ENCODE results near the gene RBMS1. TPM values are rescaled to one million over a fixed set of nuclear protein-coding genes. Genes with fewer than 3 reads are reported as not detected.
A peak's percentile ranks its signal among the peaks of the same experiment; 100 is the strongest.

Gene RBMS1
- total RNA-seq, 1 donor from 2014 or later, result 119 TPM

- intact Hi-C loops (cut with DNase I), result loop anchor here (10.0 kb wide), 1 partner anchor 154 kb away; no protein-coding TSS in a partner anchor
- DNase-seq (ENCODE audit: low spot score) (no peak), ATAC-seq (no peak)
Measured at GRCh38 chr2:160258492-160258805, 235.2 kb downstream of the RBMS1 start.

DNA sequence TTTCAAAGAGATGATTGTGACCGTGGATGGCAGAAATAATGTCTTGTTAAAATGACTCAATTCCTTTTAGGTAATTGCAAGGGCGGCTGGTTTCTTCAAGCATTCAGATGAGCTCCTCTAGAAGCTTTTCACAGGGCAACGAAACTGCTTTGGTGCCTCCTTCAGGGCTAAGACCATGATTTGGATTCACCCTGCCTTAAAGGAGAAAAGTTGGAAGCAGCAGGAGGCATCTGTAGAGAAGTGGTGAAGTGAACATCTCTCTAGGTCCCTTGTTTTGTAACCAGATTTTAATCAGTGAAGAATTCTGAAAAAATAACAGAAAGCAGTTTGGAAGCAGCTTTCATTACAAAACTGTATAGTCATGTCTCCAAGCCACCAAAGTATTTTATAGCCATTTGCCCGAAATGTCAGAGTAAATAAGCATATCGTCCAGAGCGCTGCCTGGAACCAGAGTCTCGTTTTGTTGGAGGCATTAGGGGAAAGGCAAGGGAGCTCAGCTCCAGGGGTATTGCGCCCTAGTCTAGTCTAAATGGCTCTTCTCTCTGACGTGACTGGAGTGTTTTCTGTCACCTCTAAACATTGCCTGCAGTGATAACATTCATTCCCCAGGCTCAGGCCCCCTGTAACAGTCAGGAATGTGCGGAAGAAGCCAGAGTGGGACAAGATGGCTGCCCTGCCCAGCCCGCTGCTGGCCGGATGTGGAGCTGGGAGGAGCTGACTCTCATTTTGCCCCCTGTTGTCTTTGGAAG, 235.7 kb downstream of the RBMS1 start:
- no peak for ATAC-seq
- DNase-seq (ENCODE audit: low spot score), result no peak
- intact Hi-C loops (cut with DNase I), result loop anchor here (10.0 kb wide), 1 partner anchor 153 kb away; no protein-coding TSS in a partner anchor

DNA sequence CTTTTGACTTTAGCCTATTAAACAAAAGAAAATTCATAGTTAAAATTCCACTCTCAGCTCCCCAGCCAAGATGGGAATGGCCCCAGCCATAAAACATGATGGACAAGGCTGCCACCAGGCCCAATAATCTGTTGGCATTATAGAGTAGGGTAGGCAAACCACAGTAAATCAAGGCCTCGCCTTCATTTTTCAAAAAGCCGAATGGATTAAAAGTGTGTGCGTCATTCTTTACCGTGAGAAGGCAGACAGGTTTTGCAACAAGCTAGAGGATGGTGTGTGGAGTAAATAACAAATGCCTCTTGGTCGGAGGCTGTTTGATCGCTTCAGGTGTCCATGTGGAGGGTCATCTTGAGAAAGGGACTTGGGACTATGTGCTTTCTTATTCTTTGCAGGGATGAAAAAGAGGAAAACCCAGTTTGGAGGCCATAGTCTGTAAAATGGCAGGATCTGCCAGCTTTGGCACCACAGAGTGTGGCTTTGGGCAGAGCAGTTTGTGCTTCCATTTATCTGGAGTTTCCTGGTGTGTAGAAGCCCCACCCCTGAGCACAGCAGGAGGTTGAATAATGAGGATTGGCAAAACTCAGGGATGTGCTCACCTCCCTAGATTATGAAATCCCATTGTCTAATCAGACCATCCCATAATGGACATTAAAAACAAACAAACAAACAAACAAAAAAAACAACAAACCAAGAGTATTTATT, 236.4 kb downstream of the RBMS1 start:
- intact Hi-C loops (cut with DNase I), result loop anchor here (10.0 kb wide), 1 partner anchor 152 kb away; no protein-coding TSS in a partner anchor
- ATAC-seq (no peak), DNase-seq (ENCODE audit: low spot score) (no peak)

- intact Hi-C loops (cut with DNase I), result loop anchor here (10.0 kb wide), 1 partner anchor 152 kb away; no protein-coding TSS in a partner anchor
- DNase-seq (ENCODE audit: low spot score) (no peak), ATAC-seq (no peak)
Measured at GRCh38 chr2:160256507-160256906, 237.1 kb downstream of the RBMS1 start.

DNA sequence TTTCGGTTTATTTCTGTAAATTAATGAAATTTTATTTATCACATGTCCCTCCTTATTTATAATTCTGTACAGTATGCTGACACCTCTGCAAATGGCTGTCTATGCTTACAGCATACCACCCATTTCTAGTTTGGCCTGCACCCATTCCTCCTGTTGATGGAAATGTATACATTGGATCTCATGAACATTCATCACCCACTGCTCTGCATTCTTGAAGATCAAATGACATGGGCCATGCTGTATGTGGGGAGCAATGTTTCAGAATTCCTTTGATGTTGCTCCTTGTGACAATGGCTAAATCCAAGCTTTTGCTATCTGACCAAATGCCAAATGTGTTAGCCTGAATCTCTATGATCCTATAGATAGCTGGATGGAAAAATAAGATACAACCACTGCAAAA, 238.2 kb downstream of the RBMS1 start:
- intact Hi-C loops (cut with DNase I), result loop anchor here (10.0 kb wide), 1 partner anchor 151 kb away; no protein-coding TSS in a partner anchor
- DNase-seq (ENCODE audit: low spot score), result no peak
- no peak for ATAC-seq

DNA sequence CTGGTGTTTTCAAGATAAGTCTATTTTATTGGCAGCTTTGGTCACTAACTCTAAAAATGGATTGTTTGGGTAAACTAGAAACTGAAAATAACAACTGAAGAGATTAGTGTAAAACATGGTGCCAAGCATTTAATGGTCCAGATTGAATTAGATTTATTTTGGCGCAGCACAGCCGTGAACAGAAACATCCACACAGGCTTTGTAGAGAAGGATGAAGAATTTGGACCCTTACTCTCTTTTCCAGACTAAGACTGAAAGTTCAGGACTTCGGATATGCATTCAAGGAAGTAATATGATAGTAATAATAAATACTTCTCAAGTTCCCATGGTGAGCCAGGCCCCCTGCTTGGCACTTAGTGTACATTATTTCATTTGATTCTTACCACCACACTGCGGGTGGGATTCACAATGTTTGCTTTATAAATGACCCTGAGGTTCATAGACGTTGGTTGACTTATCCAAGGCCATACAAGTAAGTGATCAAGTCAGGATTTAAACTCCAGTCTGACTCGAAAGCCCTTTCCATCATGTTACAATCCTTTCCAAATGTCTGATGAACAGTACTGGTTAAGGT, 239.3 kb downstream of the RBMS1 start:
- intact Hi-C loops (cut with DNase I), result loop anchor here (10.0 kb wide), 1 partner anchor 149 kb away; no protein-coding TSS in a partner anchor
- ATAC-seq (no peak), DNase-seq (ENCODE audit: low spot score) (no peak)

DNA sequence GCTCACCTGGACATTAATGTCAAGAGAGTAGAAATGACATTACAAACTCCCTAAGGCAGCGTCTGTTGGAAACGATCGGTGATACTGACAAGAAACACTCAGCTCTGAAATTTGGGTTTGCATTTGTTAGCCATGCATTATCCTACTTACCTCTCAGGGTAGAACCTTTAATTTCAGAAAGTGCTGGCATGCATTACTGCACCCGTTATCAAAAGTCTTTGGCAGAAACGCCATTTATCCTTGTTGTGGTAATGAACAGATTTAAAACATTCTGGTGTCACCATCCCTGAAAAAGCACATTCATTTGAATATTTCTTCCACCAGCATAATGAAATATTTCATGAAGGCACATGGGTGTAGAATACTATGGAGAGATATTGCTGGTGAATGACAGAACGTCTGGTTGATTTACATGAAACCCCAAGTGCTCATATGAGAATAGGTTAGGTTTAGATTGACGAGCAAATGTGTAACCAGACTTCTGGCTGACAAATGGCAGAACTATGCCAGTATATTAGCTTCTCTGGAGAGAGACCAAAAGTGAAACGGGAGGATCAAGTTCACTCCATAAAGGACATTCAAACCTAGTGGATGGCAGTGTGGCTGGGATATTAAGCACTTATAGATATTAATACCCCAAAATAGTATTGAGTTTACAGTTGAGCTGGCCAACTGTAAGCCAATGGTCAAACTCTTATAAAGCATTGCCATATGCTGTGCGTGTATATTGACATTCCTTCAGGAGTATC, 240.0 kb downstream of the RBMS1 start:
- intact Hi-C loops (cut with DNase I), result loop anchor here (10.0 kb wide), 1 partner anchor 149 kb away; no protein-coding TSS in a partner anchor
- ATAC-seq (no peak), DNase-seq (ENCODE audit: low spot score) (no peak)

DNA sequence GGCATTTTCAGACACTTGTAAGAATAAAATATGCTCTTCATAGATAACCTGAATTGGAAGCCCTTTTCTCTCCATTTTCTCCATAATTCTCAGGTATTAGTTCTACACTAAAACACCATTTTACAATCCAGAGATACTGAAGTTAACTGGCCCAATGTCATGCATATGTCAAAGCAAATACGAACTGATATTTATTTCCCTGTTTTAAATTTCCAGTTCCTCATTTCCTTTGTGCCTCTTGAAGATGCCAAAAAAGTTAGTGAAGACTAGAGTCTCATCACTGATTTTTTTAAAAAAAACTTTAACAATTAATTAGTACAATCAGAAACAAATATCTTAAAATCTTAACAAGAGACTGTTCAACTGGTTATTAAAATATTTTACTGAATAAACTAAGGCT, 240.7 kb downstream of the RBMS1 start:
- ATAC-seq (no peak), DNase-seq (ENCODE audit: low spot score) (no peak)
- intact Hi-C loops (cut with DNase I), result loop anchor here (10.0 kb wide), 1 partner anchor 148 kb away; no protein-coding TSS in a partner anchor

GRCh38 chr2:160252278-160252887, 241.2 kb downstream of the RBMS1 start:
- intact Hi-C loops (cut with DNase I), result loop anchor here (10.0 kb wide), 1 partner anchor 148 kb away; no protein-coding TSS in a partner anchor
- ATAC-seq (peak; percentile 59), DNase-seq (ENCODE audit: low spot score) (no peak)

GRCh38 chr2:160251569-160251968, 242.0 kb downstream of the RBMS1 start:
- DNase-seq (ENCODE audit: low spot score) (no peak), ATAC-seq (no peak)
- intact Hi-C loops (cut with DNase I), result loop anchor here (10.0 kb wide), 1 partner anchor 147 kb away; no protein-coding TSS in a partner anchor

- intact Hi-C loops (cut with DNase I), result loop anchor here (10.0 kb wide), 1 partner anchor 145 kb away; no protein-coding TSS in a partner anchor
- ATAC-seq (no peak), DNase-seq (ENCODE audit: low spot score) (no peak)
Measured at GRCh38 chr2:160249876-160250275, 243.7 kb downstream of the RBMS1 start.

- no peak for DNase-seq (ENCODE audit: low spot score)
- intact Hi-C loops (cut with DNase I), result no loop called here
- ATAC-seq, result no peak
Measured at GRCh38 chr2:160247296-160248035, 246.1 kb downstream of the RBMS1 start.

DNA sequence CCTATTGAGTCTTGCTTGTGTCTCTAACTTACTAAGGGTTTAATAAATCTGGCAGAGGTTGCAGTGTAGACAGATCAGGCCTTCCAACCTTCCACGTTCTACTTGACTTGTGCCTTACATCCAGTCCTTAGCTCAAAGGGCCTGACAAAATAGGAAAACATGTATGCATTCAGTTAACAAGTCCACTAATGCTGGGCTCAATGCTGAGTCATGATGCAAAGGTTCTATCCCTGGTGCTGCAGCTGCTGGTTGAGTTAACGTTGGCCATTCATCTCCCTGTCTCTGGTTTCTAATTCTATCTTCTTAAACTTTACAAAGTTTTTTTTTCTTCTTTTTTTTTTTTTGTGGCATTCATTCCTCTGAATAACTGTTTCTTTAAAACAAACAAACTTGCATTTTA, 247.3 kb downstream of the RBMS1 start:
- DNase-seq (ENCODE audit: low spot score) (no peak), ATAC-seq (no peak)
- intact Hi-C loops (cut with DNase I), result no loop called here

DNA sequence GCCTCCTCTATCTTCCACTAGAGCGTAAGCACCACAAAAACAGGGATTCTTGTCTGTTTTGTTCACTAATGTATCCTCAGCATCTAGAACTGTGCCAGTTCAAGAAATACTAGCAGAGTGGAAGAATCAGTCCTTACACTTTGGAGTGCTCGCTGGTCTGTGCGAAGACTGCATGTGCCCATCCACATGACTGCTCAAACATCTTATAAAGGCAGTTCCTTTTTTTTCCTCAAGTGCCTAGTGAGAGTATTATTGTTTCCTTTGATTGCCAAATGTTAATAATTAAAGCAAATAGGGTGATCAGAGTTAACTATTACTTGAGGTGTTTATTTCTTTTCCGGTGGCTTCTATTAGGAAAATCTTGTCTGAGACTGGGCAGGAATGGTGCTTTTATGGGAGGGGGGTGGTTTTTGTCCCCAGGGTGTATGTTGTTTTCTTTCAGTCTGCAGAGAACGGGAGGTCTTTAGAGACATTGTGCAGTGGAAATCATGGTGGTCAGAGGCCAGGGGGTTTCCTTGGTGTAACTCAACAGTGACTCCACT, 247.9 kb downstream of the RBMS1 start:
- ATAC-seq (no peak), DNase-seq (ENCODE audit: low spot score) (no peak)
- intact Hi-C loops (cut with DNase I), result no loop called here

- ATAC-seq (no peak), DNase-seq (ENCODE audit: low spot score) (no peak)
- intact Hi-C loops (cut with DNase I), result no loop called here
Measured at GRCh38 chr2:160242893-160243564, 250.6 kb downstream of the RBMS1 start.

DNA sequence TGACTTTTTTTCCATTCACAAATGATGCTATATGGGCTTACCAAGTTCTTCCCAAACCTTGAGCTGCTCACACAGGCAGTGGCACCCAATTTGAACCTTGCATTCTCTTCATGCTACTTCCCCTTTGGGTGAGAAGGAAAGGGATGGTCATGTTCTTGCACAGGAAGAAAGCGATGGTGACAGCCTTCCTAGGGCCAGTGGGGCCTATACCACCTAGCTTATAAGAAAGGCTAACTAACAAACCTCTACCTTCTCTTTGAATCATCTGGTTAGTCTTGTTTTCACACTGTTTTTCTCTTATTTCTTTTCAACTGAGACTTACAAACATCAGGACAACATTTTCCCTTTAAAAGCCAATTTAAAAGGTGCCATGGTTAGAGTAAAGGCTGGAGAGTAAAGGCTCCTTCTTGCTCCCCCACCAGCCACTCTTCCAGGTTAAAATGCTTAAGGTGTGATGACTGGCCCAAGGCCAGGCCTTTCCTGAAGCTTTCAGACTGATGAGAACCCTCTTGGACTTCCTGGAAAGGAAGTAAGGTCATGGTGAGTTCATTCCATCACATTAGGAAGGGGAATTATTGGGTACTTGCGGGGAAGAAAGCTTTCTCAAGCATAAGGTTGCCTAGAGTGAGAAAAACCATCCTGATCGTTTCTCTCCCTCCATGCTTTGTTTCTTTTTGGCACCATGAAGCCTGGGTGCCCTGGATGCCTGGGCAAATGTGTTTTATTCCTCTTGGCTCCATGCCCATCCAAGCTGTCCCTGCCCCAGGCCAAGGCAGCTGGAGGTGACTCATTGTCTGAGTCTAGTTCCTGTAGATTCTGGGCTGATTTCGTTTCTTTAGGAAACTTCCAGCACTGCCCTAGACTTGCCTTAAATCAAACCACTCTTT, 252.1 kb downstream of the RBMS1 start:
- intact Hi-C loops (cut with DNase I), result no loop called here
- ATAC-seq, result no peak
- DNase-seq (ENCODE audit: low spot score), result no peak

All from sciatic nerve (tissue), 2 donors.